ENCODE data around the gene TMC5. TPM values are rescaled to one million over a fixed set of nuclear protein-coding genes. Genes with fewer than 3 reads are reported as not detected.

Gene TMC5
- polyA plus RNA-seq, 1 of the 3 experiments (the other 2 are of a cell fraction), result not detected

- no peak for DNase-seq
- H3K27ac ChIP-seq (ENCODE audit: low read depth in 2 of 2, low read length in 1 of 2), result no peak overlapping the region
- ChIA-PET POLR2A (no interaction called here), CTCF (interaction anchor here (1.0 to 5.4 kb wide), 3 partner anchors 10 to 42 kb away, joined by 3 to 26 read pairs (median 3); partner anchors contain the start of gene VPS35L)
- H3K27me3 ChIP-seq (ENCODE audit: insufficient read depth), result no peaks in the 10 kb centered on the region
- H2AFZ ChIP-seq (ENCODE audit: low read depth), result no peak overlapping the region
- peaks cover 5% of the 10 kb centered on the region for H3F3A ChIP-seq (replicated peaks; ENCODE audit: insufficient read depth)
- no peak overlapping the region for H3K4me3 ChIP-seq (ENCODE audit: low read depth in 2 of 2, low read length in 1 of 2)
- peaks cover 0 to 2% of the 10 kb centered on the region in 2 experiments; a peak in 1 of 4 replicates for H3K4me1 ChIP-seq (ENCODE audit: control insufficient read depth in 1 of 2, insufficient read depth in 2 of 2, low read depth in 1 of 2, low read length in 1 of 2)
- peaks cover 14% of the 10 kb centered on the region; the same call in 1 of the 2 replicates for H3K79me2 ChIP-seq (ENCODE audit: insufficient read depth)
- no peak overlapping the region for H3K4me2 ChIP-seq
- H3K36me3 ChIP-seq (replicated peaks in 1 of 2; ENCODE audit: control insufficient read depth in 1 of 2, insufficient read depth in 2 of 2, low read length in 1 of 2), result peaks cover 51 to 69% of the 10 kb centered on the region in 2 experiments
- WGBS (ENCODE audit: low lambda C conversion rate), result over 99% methylated on average over 4 of the region's 4 CpGs
- no peaks in the 10 kb centered on the region for H4K20me1 ChIP-seq (ENCODE audit: insufficient read depth)
- no peak for TF ChIP-seq MAX (IDR thresholded peaks at IDR 0.05; ENCODE audit: low read depth)
- no peak for TF ChIP-seq GABPA (IDR thresholded peaks at IDR 0.05; ENCODE audit: low read depth)
- TF ChIP-seq, protein P1, sequence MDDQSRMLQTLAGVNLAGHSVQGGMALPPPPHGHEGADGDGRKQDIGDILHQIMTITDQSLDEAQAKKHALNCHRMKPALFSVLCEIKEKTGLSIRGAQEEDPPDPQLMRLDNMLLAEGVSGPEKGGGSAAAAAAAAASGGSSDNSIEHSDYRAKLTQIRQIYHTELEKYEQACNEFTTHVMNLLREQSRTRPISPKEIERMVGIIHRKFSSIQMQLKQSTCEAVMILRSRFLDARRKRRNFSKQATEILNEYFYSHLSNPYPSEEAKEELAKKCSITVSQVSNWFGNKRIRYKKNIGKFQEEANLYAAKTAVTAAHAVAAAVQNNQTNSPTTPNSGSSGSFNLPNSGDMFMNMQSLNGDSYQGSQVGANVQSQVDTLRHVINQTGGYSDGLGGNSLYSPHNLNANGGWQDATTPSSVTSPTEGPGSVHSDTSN (IDR thresholded peaks at IDR 0.05), result no peak
- no peak for TF ChIP-seq FOSL2 (IDR thresholded peaks at IDR 0.05; ENCODE audit: borderline replicate concordance, low read depth)
- TF ChIP-seq ZBTB33 (IDR thresholded peaks at IDR 0.05; ENCODE audit: borderline replicate concordance, low read depth), result no peak
- TF ChIP-seq TEAD4 (IDR thresholded peaks at IDR 0.05; ENCODE audit: borderline replicate concordance, insufficient read depth), result no peak
- no peak for TF ChIP-seq YY1 (IDR thresholded peaks at IDR 0.05; ENCODE audit: low read depth)
- TF ChIP-seq NRF1 (IDR thresholded peaks at IDR 0.05; ENCODE audit: low read depth, low read length), result no peak
- no peak for TF ChIP-seq RXRA (IDR thresholded peaks at IDR 0.05; ENCODE audit: borderline replicate concordance, low read depth)
- TF ChIP-seq RCOR1 (IDR thresholded peaks at IDR 0.05; ENCODE audit: low read length), result no peak
- no peaks in the 10 kb centered on the region for H3K9me3 ChIP-seq
- no peak overlapping the region for H3K9ac ChIP-seq
- no peaks in the 10 kb centered on the region for H3K9me2 ChIP-seq
These were observed 95.8 kb downstream of the TMC5 start for GRCh38 chr16:19513377-19514053.

DNA sequence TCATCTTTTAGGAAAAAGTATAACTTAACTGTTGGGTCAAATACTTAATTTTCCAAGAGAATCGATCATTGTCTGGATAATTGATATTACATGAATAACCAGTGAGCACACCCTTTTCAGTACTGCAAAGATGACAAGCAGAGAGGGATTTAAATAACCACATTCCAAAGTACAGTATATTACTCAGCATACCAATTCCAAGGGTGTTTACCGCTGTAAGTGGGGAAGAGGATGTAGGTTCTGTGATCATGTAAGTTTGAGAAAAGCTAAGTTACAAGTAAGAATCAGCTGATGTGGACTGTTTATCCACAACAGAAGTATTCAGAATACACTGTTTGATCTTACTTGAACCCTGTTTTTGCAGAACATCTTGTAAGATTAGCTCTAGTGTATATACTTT, 98.1 kb downstream of the TMC5 start:
- Histone ChIP-seq H3K4me2 (no peak overlapping the region), H3K4me3 (ENCODE audit: low read depth in 2 of 2, low read length in 1 of 2) (no peak overlapping the region), H3K27ac (ENCODE audit: low read depth in 2 of 2, low read length in 1 of 2) (no peak overlapping the region), H3K4me1 (ENCODE audit: control insufficient read depth in 1 of 2, insufficient read depth in 2 of 2, low read depth in 1 of 2, low read length in 1 of 2) (peaks cover 0 to 8% of the 10 kb centered on the region in 2 experiments; a peak in 3 of 4 replicates), H3K9me2 (no peaks in the 10 kb centered on the region), H3K27me3 (ENCODE audit: insufficient read depth) (no peaks in the 10 kb centered on the region), H2AFZ (ENCODE audit: low read depth) (no peak overlapping the region), H4K20me1 (ENCODE audit: insufficient read depth) (no peaks in the 10 kb centered on the region), H3K79me2 (ENCODE audit: insufficient read depth) (peaks cover 37% of the 10 kb centered on the region), H3K9me3 (no peaks in the 10 kb centered on the region), H3K36me3 (replicated peaks in 1 of 2; ENCODE audit: control insufficient read depth in 1 of 2, insufficient read depth in 2 of 2, low read length in 1 of 2) (peaks cover 36 to 54% of the 10 kb centered on the region in 2 experiments), H3K9ac (no peak overlapping the region), H3F3A (replicated peaks; ENCODE audit: insufficient read depth) (peaks cover 5% of the 10 kb centered on the region)
- ChIA-PET POLR2A (no interaction called here), CTCF (interaction anchor here (0.9 to 5.4 kb wide), 5 partner anchors 13 to 151 kb away, joined by 3 to 26 read pairs (median 3); no protein-coding TSS in a partner anchor)
- WGBS (ENCODE audit: low lambda C conversion rate), result 97% methylated on average over 2 of the region's 2 CpGs
- DNase-seq, result no peak
- TF ChIP-seq FOSL2 (IDR thresholded peaks at IDR 0.05; ENCODE audit: borderline replicate concordance, low read depth) (no peak), NRF1 (IDR thresholded peaks at IDR 0.05; ENCODE audit: low read depth, low read length) (no peak), TAF1 (IDR thresholded peaks at IDR 0.05; ENCODE audit: borderline replicate concordance, low read depth, low read length) (no peak)

Measured in SK-N-SH (cell line).